SHP77 (cell line): ENCODE results near the gene BNC2.

Source experiments
- DNase-seq, 2 experiments: peaks; one replicate each; lab custom pipeline; 2025; lab: John Stamatoyannopoulos, UW

The BNC2 gene

DNA sequence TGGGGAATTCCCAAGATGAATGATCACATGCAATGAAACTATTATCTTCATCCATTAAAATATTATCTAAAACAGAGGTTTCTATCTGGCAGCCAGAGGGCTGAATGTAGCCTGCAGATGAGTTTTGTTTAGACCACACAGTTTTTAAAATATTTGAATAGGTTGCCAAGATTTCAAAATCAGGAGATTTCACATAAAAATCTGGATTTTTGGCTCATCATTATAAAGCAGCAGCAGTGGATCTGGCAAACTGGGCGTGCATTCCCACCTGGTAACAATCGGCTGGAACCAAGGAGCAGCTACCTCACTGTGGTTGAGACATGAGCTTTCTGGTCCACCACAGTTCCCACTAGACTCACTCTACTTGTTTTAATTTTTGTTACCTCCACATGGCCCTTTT is 155.1 kb downstream of the BNC2 start:
- no peak for DNase-seq

DNA sequence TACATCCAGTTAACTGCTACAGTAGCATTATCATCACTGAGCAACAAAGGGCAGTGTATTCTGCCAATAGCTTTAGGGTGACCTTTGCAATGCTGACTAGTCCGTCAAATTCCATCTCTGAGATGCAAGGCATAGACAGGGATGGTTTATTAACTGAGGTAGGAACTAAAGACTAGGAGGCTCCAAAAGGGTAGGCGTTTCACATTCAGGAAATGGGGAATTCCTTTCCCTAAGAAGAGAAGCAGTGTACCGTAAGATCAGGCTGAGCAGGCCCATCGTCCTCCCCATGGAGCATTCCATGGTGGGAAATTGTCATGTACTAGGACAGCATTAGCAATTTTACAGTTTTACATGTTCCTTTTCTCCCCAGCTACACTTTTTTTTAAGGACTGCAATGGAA is 157.7 kb downstream of the BNC2 start:
- DNase-seq: no peak

DNA sequence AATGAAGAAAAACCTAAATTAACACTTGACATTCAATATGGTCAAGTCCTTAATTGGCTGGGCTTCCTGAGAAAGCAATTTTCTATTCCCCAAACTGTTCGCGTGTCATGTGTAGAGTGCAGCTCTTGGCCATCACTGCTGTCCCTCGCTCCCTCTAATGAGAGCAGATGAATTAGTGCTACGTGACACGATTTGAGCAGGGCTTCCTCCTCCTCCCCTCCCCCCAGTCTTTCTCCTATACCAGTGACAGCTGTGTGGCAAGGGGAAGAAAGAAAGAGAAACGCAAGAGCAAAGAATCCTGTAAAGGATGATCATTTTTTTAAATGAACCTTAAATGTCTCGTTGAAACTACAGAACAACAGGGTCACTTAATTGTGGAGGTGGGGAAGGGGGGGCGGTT is 159.6 kb downstream of the BNC2 start:
- peak; percentile 32 to 55 for DNase-seq

DNA sequence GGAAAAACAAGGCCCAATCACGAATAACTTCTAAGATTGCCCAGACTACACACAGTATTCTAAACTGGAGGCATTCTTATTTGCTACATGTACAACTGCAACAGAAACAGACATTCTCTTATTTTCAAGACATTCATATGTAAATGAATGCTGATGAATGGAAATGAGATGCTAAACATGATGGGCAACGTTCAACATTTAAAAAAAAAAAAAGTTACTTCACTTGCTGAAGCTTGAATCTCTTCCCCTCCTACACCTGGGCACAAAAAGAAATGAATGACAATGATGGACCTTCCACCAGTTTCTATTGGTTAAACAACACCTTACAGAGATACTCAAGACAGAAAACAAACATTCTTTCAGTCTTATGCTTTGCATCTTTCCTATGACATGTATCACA is 160.5 kb downstream of the BNC2 start:
- DNase-seq: no peak

DNA sequence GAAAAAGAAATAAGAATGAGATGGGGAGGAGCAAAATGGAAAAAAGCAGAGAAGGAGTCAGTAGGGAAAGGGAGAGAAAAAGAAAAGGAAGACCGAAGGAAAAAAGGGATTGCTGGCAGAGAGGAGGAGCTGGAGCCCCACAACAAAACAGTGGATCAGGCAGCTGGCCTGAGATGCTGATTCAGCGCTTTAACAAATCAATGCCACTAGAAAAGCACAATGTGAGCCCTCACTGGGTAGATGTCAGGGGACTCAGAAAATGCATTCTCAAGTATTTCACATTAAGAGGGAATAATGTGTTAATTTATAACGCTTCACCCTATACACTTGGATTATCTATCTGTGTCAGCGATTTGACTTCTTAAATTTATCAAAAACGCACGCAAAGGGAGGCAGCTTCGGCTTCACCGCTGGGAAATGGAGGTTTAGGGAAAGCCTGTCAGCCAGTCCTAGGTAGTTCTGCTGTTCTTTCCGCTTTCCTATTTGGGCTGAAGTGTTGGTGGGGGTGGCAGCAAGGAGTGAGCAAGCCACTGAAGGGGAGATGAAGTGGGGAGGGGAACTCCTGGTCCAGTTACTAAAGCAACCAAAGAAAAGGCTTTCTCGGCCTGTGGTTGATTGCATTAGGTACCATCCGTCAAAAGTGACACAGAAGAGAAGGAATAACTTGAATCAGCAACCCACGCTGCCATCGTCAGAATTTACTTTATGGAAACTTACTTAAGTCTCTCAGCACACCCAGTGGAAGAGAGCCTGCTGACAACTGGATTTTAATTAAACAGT is 161.6 kb downstream of the BNC2 start:
- DNase-seq: no peak

DNA sequence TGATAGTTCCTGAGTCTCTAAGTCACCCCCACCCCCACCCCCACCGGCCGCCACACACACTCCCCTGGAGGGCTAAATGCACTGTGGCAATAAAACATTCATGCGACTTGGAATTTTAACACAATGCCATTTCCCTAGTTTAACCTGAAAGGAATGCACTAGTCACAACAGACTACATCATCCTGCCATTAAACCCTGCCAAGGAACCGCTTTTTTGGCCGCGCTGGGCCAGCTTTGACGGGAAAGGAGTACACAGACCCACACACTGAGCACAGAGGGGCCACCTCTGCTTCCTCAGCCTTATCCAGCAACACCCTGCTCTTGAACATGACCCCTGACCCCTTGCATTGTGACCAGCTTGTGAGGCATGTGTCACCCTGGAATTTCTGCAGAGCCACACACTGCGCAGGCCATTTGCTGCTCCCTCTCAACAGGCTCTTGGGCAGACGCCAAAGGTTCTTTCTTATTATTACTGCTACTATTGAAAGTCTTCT is 165.3 kb downstream of the BNC2 start:
- DNase-seq: peak; percentile 53

DNA sequence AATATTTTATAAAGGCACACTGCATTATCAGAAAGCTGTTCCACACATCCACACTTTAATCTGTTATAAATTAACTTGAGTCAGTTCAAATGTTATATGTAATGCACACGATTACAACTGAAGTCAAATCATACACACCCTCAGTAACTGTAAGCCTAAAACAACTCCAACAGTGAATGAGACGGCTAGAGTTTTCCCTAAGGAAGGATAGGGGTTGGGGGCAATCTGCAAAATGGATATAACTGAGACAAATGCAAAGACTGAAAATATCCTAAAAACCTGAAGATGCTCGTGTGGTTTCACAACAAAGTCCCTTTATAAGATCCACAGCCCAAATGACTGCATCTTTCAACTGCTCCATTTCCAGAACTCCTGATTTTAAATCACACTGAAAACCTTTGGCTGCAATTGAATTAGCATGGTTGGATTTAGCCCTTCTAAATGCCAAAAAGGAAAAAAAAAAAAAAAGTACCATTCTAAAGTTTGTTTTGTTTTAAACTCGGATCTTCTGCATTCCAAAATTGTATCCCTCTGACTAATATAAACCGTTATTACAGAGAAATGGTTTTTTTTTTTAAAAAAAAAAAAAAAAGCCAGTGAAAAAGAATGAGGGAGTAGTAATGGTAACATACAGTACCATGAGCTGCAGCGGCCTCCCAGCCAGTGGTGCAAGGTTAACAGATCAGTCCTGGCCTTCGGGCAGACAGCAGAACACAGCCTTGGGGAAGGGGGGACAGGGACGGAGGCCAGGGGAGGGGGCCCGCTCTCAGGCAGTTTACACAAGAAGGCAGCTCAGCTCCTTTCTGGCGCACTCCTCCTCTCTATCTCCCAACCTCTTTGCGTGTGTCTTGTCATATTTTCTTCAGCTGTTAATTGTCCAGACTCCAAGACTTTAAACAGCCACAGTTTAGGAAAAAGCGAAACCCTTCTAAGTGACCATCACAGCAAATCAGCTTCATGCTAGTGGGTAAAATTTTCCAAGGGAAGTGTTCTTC is 166.1 kb downstream of the BNC2 start:
- DNase-seq: no peak

DNA sequence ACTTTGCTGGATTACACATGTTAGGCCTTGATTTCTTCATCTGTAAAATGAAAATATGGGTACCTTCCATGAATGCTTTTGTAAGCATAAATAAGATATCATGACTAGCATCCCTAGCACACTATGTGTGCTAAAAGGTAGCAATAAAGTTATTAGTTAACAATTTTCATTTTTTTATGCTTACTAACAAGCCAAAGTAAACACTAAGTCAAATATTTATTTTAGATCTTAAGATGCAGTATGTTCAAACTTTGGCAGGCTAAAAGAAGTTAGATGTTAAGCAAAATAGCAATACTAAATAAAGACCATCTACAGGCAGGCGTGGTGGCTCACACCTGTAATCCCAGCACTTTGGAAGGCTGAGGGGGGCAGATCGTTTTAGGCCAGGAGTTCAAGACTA is 169.1 kb downstream of the BNC2 start:
- DNase-seq: no peak

DNA sequence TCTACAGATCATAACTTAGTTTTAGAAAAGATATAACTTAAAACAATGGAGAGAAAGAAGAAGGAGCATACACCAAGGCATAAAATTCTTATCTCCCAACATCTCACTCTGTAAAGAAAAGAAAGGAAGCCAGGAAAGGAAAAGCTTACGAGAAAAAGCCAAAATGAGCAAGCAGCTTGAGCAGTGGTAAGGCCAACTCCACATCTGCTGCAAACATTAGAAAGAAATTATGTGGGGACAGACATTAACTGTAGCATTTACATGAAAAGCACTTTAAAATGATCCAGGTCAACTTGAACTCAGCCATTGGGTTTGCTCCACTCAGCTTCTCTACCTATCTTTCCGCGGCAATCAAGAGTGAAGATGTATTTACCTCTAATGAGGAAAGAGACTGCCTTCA is 176.9 kb downstream of the BNC2 start:
- no peak for DNase-seq

DNA sequence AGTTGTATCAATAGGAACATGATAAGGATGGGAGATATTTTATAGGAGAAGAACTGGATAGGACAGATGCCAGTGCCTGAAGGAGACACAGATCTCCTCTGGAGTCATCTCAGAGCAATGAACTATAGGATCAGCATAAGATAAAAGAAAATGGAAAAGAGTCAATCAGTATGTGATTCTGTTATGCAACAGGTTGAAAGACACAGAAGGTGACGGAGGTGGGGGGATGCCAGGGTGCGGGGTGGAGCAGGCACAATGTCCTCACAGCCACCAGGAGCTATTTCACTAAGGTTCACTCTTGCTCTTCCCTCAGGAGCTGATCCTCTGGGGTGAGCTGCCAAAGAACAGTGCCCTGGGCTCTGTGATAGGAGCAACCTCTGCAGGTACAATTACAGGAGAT is 179.8 kb downstream of the BNC2 start:
- no peak for DNase-seq

DNA sequence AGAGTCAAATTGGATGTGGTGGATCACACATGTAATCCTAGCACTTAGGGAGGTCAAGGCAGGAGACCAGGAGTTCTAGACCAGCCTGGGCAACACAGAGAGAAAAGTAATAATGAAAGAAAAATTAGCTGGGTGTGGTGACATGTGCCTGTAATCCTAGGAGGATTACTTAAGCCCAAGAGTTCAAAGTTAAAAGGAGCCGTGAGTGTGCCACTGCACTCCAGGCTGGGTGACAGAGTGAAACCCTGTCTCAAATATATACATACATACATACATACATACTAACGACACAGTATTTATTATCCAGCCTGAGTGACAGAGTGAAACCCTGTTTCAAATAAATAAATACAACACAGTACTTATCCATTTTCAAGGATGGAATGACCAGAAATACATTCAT is 180.3 kb downstream of the BNC2 start:
- DNase-seq: no peak

DNA sequence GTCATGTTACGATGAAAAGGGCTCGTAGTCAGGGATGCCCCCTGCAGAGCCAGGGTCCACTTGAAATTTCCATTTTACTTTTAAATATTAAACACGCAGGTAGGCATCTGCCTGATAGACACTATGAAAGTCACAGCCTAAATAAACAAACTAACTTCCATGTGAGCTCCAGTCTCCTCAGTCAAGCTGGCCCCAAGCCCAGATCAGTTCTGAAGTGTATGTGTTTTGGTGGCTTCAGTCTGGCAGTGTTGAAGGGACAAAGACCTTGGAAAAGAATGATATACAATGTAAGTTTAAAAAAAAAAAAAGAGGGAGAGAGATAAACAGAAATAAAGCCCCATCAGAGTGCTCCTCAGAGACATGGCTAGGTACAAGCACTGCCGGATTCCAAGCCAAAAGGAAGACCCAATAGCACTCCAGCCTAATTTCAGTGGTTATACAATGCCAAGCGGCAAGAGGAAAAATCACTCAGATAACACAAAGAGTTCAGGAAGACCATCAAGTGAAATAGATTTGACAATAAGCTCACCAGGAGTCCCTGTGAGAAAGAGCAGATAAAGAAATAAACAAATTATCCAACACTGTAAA is 181.0 kb downstream of the BNC2 start:
- peak; percentile 13 to 31 for DNase-seq

DNA sequence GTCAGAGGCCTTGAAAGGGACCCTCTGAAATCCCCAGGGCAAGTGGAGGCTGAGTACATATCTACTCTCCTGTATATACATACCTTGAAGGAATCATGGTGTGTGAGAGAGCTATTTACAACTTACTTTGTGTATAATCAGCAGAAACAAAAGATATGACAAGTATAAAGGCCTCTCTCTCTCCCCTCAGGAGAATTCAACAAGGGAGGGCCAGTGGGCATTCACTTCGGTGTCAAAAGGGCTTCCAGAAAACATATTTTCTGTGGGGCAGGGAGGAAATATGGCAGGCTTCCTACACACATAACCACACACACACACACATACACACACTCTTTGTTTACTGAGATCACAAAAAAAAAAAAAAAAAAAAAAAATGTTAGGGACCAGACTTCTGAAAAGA is 181.7 kb downstream of the BNC2 start:
- DNase-seq: no peak

DNA sequence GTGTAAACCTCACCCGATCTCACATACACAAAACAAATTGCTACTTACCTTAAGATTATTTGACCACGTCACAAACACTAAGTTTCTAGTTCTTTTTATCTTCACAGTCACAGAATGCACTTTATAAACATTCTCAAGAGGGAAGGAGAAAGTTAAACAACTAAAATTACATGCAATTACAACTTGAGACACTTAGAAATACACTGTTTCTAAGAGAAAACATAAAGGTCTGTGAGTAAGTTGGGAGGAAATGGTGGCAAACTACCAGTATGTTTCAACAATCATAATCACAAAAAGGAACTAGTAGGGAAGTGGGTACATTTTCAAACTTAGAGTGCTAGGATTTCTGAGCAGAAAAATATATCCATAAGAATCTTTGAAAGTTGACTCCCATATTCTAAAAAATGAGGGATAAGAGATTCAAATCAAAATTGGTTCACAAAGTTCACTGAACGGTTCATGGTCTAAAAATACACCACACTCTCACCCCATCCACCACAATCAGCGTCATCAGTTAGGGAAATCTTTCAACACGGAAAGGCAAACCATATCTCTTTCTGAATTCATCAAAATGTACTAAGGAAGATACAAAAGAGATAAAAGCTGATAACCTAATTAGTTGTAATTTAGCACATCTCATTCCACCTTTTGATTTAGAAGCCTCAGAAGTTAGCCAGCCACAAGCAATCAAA is 182.6 kb downstream of the BNC2 start:
- no peak for DNase-seq

DNA sequence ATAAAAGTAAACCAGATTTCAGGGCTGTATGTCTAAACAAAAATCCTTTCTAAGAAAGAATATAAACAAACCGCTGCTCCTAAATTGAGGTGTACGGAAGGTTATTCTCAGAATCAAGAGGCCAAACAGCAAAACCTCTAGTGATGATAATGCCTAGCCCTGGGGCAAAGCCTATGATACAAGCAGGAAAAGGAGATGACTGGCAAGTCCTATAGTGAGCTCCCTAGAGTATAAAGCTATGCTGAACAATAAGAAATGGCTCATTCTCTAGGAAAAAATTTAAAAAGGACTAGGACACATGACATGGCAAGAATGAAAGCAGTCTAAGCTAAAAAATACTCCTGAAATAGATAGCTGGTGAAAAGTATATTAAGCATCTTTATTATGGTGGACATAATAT is 187.1 kb downstream of the BNC2 start:
- DNase-seq: no peak

DNA sequence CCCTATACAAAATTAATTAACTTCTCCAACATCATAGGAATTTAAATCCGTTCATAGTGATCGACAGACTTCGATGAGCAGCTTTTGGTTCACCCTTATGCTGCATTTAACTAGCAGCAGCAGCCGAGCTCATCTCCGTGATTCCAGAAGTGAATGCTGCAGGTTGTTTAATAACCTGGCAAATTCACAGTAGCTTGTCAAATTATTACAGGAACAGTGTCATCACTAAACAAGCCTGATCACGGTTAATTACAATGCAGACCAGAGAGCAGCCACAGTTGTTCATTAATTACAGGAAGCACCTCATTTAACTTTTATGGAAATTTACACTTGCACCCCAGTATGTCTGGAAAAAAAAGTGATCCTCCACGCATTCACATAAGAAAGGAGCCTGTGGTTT is 188.2 kb downstream of the BNC2 start:
- no peak for DNase-seq

DNA sequence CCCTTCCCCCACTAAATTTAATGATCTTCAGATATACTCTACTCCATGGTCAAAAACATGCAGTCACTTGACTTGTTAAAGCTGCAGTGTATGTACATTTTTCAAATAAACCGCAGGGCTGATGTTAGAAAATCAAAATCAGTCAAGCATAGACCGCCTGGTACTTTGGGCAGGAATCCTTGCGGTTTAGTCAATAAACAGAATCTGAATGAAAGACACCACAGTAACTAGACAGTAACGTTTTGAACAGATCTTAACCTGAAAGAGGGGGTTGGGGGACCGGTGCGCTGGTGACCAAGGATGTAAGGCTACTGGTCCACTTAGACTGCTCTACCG is 188.8 kb downstream of the BNC2 start:
- DNase-seq: no peak

DNA sequence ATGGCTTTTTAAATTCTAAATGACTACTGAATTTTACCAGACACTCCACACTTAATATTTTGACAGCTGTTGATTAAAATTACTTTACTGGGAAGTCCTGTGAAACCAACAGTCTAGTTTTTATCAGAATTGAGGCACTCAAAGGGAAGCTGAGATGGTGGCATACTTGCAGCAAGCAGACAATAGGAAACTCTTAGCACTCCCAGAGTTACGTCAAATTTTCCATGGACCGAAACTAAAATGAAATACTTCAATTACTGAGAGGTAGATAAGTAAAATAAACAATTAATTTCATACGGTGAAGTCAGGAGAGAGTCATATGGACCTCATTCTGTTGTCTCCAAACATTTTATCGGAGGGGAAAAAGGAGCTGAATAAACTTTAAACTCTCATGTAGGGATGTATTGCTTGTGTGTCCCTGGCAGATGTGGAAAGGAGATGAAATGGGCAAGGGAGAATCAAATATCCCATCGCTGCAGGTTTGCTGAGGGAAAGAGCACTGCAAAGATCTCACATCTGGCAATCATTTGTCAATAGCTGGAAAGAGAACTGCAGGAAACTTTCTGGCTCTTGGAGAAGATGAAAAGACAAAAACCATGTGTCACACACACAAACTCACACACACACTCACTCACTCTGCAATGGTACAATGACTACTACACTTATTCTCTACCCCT is 189.4 kb downstream of the BNC2 start:
- DNase-seq: no peak

DNA sequence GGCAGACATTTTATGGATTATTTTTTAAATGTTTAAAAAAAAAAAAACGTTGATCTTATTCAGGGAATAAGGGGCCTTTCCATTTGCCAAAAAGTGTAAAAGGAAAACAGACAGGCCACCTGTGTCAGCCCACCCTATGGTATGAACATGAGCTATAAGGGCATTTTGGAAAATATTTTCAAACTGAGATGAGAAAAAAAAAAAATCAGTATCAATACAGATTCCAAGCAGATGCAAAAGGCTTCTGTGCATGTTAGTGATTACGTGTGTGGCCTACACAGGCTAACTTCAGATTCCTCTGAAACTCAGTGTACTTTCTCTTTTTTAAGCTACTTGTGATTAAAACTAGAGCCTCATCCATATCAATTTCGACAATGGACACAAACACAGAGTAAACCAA is 189.9 kb downstream of the BNC2 start:
- DNase-seq: no peak

DNA sequence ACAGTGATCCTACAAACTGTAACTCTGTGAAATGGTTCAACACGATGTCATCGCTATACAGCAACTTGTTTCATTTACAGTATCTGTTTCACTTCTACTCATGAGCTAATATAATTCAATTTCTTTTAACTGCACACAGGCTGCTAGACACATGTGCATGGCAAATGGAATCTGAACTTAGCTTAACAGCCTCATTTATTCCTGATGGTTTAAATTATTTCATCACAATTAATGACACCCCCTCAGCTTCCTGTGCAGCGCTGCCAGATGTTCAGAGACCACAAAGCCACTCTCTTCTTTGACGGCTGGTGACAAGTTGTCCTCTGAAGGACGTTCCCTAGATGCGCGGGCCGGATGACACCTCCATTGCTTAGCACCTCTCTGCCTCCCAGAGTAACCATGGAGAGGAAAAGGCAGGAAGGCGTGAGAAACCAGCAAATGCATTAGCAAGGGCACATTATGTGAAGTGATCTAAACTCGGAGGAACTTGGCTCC is 191.1 kb downstream of the BNC2 start:
- DNase-seq: no peak

DNA sequence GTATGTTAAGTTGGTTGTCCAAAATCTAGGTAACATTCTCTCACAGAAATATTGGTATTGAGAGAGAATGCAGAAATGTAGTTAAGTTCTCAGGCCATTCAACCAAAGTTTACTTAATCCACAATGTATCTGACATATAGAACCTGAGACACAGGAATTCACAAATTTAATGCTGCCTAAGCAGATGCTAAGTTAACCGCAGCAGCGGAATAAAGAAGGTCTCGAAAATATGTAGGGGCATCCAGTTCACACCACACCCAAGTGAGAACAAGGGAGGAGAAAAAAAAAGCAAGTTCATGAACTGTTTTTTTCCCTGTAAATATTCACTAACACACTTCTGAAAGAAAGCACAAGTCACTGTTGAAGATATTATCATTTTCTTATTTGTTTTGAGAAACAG is 194.0 kb downstream of the BNC2 start:
- no peak for DNase-seq
